GM23338 (cell line): ENCODE data around the gene PLXNB2.

Source experiments
- CREB1 ChIP-seq: fragments of 250-450 bp; sonication (Bioruptor Pico); IDR thresholded peaks from 2 replicates; pipeline ENCODE4 v1.5.0; 2020; ENCODE audit warnings: low read depth, mild to moderate bottlenecking, moderate library complexity
- EZH2phosphoT487 ChIP-seq: fragments of 200-600 bp; sonication (generic); IDR thresholded peaks from one replicate; pipeline ENCODE4 v1.8.1; 2018; ENCODE audit warnings: antibody characterized with exemption; ENCODE audit not compliant: unreplicated experiment
- POLR2AphosphoS5 ChIP-seq: IDR thresholded peaks from 2 replicates; pipeline ENCODE4 v1.6.1; 2016; ENCODE audit warnings: antibody characterized with exemption, low read depth
- TF ChIP-seq, protein P1 (sequence below), 2 experiments: fragments of 200-600 bp in 1 of 2; sonication (generic) in 1 of 2; conservative IDR thresholded peaks; 2 replicates each; pipeline versions ENCODE4 v1.5.1 to v1.6.1; 2016 to 2017; ENCODE audit warnings: antibody characterized with exemption in 2 of 2, low read depth in 2 of 2, mild to moderate bottlenecking in 2 of 2, moderate library complexity in 1 of 2

DNA sequence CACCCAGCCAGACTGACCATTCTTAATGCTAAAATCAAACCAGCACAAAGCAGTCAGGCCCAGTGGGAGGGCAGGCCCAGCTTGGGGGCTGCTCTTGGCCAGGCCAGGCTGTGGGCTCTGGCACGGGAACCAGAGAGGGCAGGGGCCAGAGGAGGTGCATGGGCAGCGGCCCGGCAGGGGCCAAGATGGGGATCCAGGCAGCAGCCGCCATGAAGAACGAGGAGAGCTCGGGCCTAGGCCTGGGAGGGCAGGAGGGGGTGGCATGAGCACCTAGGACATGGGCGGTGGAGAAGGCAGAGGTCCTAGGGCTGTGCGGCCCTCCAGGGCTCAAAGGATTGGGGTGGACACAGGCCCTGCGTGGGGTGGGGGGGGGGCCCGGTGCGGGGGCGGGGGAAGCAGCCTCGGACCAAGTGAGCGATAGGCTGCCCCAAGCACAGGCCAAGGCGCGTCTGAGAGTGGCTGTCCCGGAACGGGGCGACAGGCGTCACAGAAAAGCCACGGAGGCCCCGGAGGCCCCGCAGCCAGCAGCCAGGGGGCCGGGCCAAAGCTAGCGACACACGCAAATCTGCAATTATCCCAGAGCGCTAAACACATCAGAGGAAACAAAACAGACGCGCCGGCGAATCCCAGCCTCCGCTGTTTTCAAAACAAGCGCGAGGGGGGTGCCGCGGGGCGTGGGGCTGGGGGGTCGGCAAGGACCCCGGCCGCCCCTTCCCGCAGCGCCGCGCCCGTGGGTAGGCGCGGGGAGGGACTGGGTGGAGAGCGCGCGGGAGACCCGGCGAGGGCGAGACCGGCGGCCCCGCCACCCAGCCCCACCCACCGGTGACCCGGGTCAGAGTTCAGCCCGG, 8.3 kb downstream of the PLXNB2 start:
- no peak for TF ChIP-seq POLR2AphosphoS5
- no peak for TF ChIP-seq CREB1 (CRISPR knock-in tag)
- TF ChIP-seq, protein P1, sequence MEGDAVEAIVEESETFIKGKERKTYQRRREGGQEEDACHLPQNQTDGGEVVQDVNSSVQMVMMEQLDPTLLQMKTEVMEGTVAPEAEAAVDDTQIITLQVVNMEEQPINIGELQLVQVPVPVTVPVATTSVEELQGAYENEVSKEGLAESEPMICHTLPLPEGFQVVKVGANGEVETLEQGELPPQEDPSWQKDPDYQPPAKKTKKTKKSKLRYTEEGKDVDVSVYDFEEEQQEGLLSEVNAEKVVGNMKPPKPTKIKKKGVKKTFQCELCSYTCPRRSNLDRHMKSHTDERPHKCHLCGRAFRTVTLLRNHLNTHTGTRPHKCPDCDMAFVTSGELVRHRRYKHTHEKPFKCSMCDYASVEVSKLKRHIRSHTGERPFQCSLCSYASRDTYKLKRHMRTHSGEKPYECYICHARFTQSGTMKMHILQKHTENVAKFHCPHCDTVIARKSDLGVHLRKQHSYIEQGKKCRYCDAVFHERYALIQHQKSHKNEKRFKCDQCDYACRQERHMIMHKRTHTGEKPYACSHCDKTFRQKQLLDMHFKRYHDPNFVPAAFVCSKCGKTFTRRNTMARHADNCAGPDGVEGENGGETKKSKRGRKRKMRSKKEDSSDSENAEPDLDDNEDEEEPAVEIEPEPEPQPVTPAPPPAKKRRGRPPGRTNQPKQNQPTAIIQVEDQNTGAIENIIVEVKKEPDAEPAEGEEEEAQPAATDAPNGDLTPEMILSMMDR (conservative IDR thresholded peaks at IDR 0.05; ENCODE audit: low read depth in 2 of 2), result no peak
- no peak for TF ChIP-seq EZH2phosphoT487
